Right ventricle myocardium inferior (tissue), 1 donor: Measurements from ENCODE around the gene CRIP3. TPM values are rescaled to one million over a fixed set of nuclear protein-coding genes. Genes with fewer than 3 reads are reported as not detected.

Experiments
- ATAC-seq: fragments of 200-7000 bp; cut with Tn5 transposase; one replicate; pipeline ENCODE4 v1.9.1; 2020; ENCODE audit warnings: mild to moderate bottlenecking, moderate library complexity
- DNase-seq: peaks from one replicate; pipeline ENCODE4 v3.0.0; 2021; ENCODE audit errors: missing footprints
- intact Hi-C: fragments of 100-400 bp; cut with DNase I; formaldehyde crosslinking; loops from one replicate; pipeline ENCODE4 v1.11.0; 2022
- total RNA-seq: library from RNA; stranded (reverse); fragmentation: NEBNext Ultra II Directional; extraction: Animal tissue kit (Norgen Biotek cat#: 25700); gene quantifications from one replicate; pipeline ENCODE4 v1.2.1, GENCODE V29; 2021
- donor health status: DM: no; HTN: yes; CAD: no; lungs with severe emphysema.

Gene CRIP3
- total RNA-seq, 1 donor from 2014 or later = 7.1 TPM

DNA sequence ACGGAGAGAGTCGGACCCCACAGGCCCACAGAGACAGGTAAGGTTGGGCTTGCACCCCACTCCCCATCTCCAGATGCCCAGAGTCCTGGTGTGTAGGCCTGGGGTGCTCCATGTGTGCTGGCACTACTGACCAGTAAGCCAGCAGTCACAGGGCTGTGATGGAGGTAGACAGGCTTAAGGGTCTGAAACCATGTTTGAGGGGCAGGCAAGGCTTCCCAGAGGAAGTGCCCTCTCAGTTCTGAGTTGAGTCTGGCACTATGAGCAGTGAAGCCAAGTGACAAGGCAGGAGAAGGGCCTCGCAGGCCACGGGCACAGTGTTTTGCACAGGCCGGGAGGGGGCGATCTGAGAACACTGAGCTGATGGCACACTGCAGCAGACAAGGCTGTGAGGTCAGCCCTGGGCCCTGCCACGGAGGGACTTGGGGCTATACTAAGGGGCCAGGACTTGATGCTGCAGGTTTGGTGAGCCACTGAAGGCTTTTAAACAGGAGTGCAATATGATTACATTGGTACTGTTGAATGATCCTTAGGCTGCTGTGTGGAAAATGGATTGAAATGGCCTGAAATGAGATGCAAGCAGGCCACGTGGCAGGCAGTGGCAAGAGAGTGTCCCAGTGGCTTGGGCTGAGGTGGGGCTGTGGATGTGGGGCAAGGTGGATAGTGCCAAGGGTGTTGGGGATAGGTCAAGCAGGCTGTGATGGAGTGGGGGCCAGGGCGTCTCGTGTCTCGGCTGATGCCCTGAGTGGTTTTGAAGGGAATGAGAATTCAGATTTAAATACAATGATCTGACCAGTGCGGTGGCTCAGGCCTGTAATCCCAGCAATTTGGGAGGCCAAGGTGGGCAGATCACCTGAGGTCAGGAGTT, 45.1 kb downstream of the CRIP3 start:
- DNase-seq (peak; percentile 86), ATAC-seq (peak; percentile 87)
- intact Hi-C loops = loop anchor here (1.0 kb wide), 1 partner anchor 93 kb away; no protein-coding TSS in a partner anchor

DNA sequence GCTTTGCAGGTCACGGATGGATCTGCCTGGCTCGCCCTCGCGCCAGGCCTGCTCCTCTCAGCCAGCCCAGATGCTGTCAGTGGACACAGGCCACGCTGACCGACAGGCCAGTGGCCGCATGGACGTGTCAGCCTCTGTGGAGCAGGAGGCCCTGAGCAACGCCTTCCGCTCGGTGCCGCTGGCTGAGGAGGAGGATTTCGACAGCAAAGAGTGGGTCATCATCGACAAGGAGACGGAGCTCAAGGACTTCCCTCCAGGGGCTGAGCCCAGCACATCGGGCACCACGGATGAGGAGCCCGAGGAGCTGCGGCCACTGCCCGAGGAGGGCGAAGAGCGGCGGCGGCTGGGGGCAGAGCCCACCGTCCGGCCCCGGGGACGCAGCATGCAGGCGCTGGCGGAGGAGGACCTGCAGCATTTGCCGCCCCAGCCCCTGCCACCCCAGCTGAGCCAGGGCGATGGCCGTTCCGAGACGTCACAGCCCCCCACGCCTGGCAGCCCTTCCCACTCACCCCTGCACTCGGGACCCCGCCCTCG, 45.8 kb downstream of the CRIP3 start:
- ATAC-seq (no peak), DNase-seq (no peak)
- intact Hi-C loops = loop anchor here (1.0 kb wide), 1 partner anchor 93 kb away; no protein-coding TSS in a partner anchor

DNA sequence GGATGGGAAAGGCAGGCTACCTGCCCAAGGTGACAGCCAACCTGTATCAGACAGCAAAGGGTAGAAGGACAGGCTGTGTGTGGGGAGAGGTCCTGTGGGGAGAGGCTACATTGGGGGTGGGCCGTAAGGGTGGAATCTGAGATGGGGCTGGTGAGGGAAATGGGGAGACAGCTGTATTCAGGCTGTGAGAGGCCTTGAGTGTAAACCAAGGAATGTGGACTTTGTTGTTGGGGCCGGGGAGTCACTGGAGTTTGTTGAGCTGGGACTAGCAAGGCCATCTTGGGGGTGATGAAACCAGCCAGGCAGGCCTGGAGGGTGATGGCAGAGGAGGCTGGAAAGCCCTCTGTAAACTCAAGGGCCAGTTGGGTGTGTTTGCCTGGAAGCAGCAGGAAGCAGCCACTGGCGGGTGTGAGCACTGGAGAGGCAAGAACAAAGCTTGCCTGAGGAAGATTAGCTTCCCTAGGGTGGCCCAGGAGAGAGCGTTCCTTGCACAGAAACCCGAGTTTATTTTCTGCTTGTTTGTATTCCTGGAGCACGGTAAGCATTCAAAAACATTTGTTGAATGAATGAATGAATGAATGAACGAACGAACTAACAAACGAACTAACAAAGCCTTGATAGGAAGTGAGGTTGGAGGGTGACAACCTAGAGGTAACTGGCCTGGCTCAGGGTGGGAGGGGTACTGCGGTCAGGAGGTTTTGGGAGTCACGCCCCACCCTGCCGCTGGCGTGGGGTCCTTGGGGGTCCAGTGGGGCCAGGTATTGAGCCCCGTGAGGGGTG, 46.4 kb downstream of the CRIP3 start:
- DNase-seq (no peak), ATAC-seq (no peak)
- intact Hi-C loops = loop anchor here (2.0 kb wide), 1 partner anchor 73 kb away; no protein-coding TSS in a partner anchor

DNA sequence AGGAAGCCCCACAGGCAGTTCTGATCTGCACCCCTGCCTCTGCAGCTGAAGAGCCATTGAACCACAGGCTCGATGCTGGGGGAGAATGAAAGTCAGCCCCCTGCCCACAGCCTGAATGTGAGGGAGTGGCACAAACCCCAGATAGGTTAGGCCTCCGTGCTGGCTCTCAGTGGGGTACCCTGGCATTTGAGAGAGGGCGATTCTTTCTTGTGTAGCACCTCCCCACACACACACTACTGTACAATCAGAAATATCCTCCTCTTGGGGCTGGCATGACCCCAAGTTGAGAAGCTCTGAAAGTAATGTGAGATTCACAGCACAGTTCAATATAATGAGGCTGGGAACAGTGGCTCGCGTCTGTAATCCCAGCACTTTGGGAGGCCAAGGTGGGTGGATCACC, 47.4 kb downstream of the CRIP3 start:
- DNase-seq = no peak
- ATAC-seq = no peak
- intact Hi-C loops = loop anchor here (2.0 kb wide), 1 partner anchor 74 kb away; no protein-coding TSS in a partner anchor

DNA sequence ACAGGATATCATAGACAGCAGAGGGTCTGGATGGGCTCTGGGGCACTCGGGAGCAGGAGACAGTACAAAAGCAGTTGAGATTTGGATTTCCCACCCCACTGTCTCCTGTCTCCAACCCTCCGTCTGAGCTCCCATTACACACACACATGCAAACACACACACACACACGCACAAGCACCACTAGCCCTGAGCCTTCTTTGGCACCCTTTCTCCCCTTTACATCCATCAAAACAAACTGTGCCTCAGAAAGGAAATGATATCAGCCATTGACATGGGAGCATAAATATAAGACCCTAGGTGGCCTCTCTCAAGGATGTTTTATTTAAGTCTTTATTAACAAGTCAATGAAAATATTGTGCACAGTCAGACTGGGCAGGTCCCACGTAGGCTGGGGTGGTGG, 47.8 kb downstream of the CRIP3 start:
- intact Hi-C loops = loop anchor here (2.0 kb wide), 1 partner anchor 74 kb away; no protein-coding TSS in a partner anchor
- no peak for ATAC-seq
- no peak for DNase-seq

DNA sequence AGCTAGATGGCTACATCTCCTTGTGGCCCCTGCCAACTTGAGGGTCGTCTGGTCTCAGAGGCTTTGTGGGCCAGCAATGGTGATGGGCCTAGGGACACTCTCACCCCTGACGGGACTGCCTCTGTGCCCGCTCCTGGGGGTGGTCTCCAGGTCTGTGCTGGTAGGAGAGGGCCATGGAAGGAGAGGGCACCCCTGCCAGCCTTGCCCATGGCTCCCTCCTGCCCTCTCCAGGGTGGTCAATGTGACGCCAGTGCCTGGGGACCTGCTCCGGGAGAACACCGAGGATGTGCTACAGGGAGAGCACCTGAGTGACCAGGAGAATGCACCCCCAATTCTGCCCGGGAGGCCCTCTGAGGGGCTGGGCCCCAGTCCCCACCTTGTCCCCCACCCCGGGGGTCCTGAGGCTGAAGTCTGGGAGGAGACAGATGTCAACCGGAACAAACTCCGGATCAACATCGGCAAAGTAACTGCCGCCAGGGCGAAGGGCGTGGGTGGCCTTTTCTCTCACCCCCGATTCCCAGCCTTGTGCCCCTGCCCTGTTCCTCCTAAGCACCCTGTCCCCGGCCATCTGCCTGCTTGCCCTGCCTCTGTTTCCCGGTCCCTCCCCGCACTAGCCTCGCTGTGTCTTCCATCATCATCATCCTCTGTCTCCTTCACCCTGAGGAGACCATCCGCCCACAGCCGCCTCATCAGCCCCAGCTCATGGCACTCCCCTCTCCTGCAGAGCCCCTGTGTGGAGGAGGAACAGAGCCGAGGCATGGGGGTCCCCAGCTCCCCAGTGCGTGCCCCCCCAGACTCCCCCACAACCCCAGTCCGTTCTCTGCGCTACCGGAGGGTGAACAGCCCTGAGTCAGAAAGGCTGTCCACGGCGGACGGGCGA, 49.6 kb downstream of the CRIP3 start:
- intact Hi-C loops = no loop called here
- DNase-seq = no peak
- no peak for ATAC-seq

DNA sequence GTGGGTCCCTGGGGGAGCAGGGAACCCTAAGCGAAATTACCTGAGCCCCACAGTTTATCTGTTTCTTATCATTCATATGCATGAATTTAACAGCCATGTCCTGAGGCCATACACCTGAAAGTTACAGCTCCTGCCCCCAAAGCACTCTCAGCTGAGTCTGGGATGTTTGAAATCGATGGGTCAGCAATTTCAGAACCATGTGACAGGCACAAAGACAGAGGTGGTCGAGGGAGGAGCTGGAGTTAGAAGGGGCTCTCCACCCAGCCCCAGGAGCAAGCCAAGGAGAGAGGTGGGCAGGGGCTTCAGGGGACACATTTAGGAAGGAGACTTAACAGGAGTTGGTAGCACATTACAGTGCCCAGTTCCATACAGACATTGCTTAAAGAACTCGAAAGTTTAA, 50.4 kb downstream of the CRIP3 start:
- intact Hi-C loops = no loop called here
- ATAC-seq = no peak
- no peak for DNase-seq

DNA sequence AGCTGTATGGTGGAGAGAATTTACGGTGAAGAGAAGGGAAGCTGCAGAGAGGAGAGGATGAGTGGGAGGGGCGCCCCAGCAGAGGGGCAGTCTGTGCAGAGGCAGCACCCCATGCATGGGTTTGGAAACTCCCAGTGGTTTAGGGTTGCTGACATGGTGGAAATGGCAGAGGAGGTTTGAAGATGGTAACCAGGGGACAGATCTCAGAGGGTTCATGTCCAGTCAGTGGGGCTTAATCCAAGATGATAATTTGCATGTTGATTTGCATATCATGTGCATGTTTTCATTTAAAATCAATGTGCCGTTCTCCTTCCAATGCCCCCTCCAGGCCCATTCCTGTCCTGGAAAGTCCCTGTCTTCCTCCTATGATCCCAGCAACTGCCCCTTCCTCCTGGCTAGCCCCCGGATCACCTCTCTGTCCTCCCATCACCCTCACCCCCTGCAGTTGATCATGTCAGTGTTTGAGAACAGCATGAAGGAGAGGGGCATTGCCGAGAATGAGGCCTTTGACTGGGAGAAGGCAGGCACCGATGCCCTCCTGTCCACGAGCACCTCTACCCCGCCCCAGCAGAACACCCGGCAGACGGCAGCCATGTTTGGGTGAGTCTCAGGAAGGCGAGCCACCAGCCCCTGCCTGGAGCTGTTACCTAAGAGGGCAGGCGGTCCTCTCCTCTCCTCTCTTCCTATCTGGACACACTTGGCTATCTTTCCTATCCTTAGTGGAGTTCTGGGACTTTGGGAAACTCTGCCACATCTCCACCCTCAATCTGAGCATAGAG, 51.1 kb downstream of the CRIP3 start:
- intact Hi-C loops = no loop called here
- DNase-seq (no peak), ATAC-seq (no peak)

DNA sequence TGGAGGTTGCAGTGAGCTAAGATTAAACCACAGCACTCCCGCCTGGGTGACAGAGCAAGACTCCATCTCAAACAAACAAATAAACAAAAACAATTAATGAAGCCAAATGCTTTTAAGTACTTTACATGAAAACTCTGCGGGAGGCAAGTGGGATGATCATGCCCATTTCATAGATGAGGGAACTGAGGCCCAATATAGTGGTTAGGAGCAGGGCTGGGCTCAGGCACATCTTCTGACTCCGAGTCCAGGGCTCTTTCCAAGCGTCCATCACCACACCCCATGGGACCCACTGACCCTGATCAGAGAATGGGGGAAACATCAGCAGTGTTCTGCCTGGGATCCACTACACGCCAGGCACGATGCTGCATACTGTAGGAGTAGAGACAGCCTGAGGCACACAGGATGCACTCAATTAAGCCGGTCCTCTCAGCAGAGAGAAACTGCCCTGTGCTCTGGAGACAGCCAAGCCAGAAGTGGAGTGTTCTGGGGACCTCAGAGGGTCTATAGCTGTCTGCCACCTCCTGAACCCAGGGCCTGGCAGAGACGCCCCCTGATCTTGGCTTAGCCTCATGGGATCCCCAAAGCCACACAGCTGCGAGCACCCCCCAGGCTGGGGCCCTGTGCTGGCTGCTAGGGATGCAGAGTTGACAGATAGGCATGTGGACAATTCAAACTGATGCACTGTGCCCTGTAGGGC, 51.8 kb downstream of the CRIP3 start:
- no peak for DNase-seq
- intact Hi-C loops = no loop called here
- no peak for ATAC-seq

Other genes with a start within 250 kb of the CRIP3 start
- gene MRPL2, start 249.4 kb downstream of the CRIP3 start, total RNA-seq = 99.7 TPM
- gene KLC4, start 249.2 kb downstream of the CRIP3 start, total RNA-seq = 30.0 TPM
- gene PTK7, start 232.5 kb downstream of the CRIP3 start, total RNA-seq = 1.7 TPM
- gene SRF, start 137.6 kb downstream of the CRIP3 start, total RNA-seq = 77.6 TPM
- 14.0 TPM for gene CUL9, start 126.6 kb downstream of the CRIP3 start, total RNA-seq
- 29.9 TPM for gene DNPH1, start 79.3 kb downstream of the CRIP3 start, total RNA-seq
- 0.19 TPM for gene TTBK1, start 65.3 kb downstream of the CRIP3 start, total RNA-seq
- not detected for gene SLC22A7, start 10.6 kb downstream of the CRIP3 start, total RNA-seq
- gene ZNF318, start 60.8 kb upstream of the CRIP3 start, total RNA-seq = 11.3 TPM
- gene ABCC10, start 118.7 kb upstream of the CRIP3 start, total RNA-seq = 14.8 TPM
- gene DLK2, start 146.7 kb upstream of the CRIP3 start, total RNA-seq = 1.9 TPM
- gene TJAP1, start 168.7 kb upstream of the CRIP3 start, total RNA-seq = 17.4 TPM
- gene LRRC73, start 201.5 kb upstream of the CRIP3 start, total RNA-seq = 1.6 TPM
- 72.2 TPM for gene YIPF3, start 208.1 kb upstream of the CRIP3 start, total RNA-seq
- 17.3 TPM for gene POLR1C, start 208.3 kb upstream of the CRIP3 start, total RNA-seq